Measurements from ENCODE around the gene MIEN1.
"Not testable (repeated sequence)": the region's sequence is repeated elsewhere in the genome, so short reads cannot be mapped to it uniquely, and the experiment has no call there.

Gene MIEN1

GRCh38 chr17:39755554-39756379 is 25.4 kb upstream of the MIEN1 start:
- peak; percentile 51 to 63 for DNase-seq

- DNase-seq: no peak
Measured at GRCh38 chr17:39754958-39755553, 24.7 kb upstream of the MIEN1 start.

- peak; percentile 89 to 94 for DNase-seq
Measured at GRCh38 chr17:39754161-39754957, 24.0 kb upstream of the MIEN1 start.

- peak in 1 of 2 donors; percentile 70 for DNase-seq
Measured at GRCh38 chr17:39753514-39754160, 23.3 kb upstream of the MIEN1 start.

- DNase-seq: no peak
Measured at GRCh38 chr17:39752241-39752881, 22.0 kb upstream of the MIEN1 start.

GRCh38 chr17:39751637-39752036 is 21.3 kb upstream of the MIEN1 start:
- no peak for DNase-seq

- DNase-seq: no peak
Measured at GRCh38 chr17:39751016-39751543, 20.7 kb upstream of the MIEN1 start.

- DNase-seq: no peak
Measured at GRCh38 chr17:39750131-39751015, 20.0 kb upstream of the MIEN1 start.

GRCh38 chr17:39748444-39749034 is 18.2 kb upstream of the MIEN1 start:
- DNase-seq: not testable (repeated sequence)

GRCh38 chr17:39747745-39748144 is 17.4 kb upstream of the MIEN1 start:
- no peak for DNase-seq

GRCh38 chr17:39746145-39746461 is 15.8 kb upstream of the MIEN1 start:
- no peak for DNase-seq

GRCh38 chr17:39745335-39746144 is 15.2 kb upstream of the MIEN1 start:
- DNase-seq: no peak

GRCh38 chr17:39744836-39745215 is 14.5 kb upstream of the MIEN1 start:
- DNase-seq: no peak

GRCh38 chr17:39744075-39744835 is 13.9 kb upstream of the MIEN1 start:
- no peak for DNase-seq

- no peak for DNase-seq
Measured at GRCh38 chr17:39742856-39743436, 12.6 kb upstream of the MIEN1 start.

- no peak for DNase-seq
Measured at GRCh38 chr17:39742126-39742855, 12.0 kb upstream of the MIEN1 start.

- DNase-seq: no peak
Measured at GRCh38 chr17:39740357-39741111, 10.2 kb upstream of the MIEN1 start.
